Osteoblast (primary cell): Measurements from ENCODE around the gene CFAP251. TPM values are rescaled to one million over a fixed set of nuclear protein-coding genes. Genes with fewer than 3 reads are reported as not detected.
A peak's percentile ranks its signal among the peaks of the same experiment; 100 is the strongest.
"Not testable (repeated sequence)": the region's sequence is repeated elsewhere in the genome, so short reads cannot be mapped to it uniquely, and the experiment has no call there.

Source experiments
- DNase-seq: peaks from one replicate; pipeline ENCODE4 v3.0.0; 2011; ENCODE audit warnings: low spot score, mixed read lengths; ENCODE audit not compliant: insufficient read length; ENCODE audit errors: missing footprints
- H2AFZ ChIP-seq: 2 replicates; pipeline ENCODE4 v1.6.0; 2011; ENCODE audit warnings: mild to moderate bottlenecking, low read length
- H3K27ac ChIP-seq: 2 replicates; pipeline ENCODE4 v1.5.1; 2011; ENCODE audit warnings: mild to moderate bottlenecking, low read depth, low read length, moderate library complexity
- H3K27me3 ChIP-seq: 2 replicates; pipeline ENCODE4 v1.6.0; 2012; ENCODE audit warnings: mild to moderate bottlenecking, control low read depth, inconsistent platforms, low read length, moderate library complexity; ENCODE audit not compliant: insufficient read depth
- H3K36me3 ChIP-seq: 2 replicates; pipeline ENCODE4 v1.5.1; 2011; ENCODE audit warnings: mild to moderate bottlenecking, low read length, control low read depth, moderate library complexity; ENCODE audit not compliant: insufficient read depth
- H3K4me1 ChIP-seq: 2 replicates; pipeline ENCODE4 v1.5.1; 2011; ENCODE audit warnings: mild to moderate bottlenecking, low read length, control low read depth, moderate library complexity; ENCODE audit not compliant: insufficient read depth
- H3K4me2 ChIP-seq: 2 replicates; pipeline ENCODE4 v1.6.0; 2011; ENCODE audit warnings: mild to moderate bottlenecking, low read length; ENCODE audit not compliant: insufficient read depth
- H3K4me3 ChIP-seq: fragments of 200-600 bp; sonication (generic); 3 replicates; pipeline ENCODE4 v1.5.1; 2012; ENCODE audit warnings: mild to moderate bottlenecking, low read length, inconsistent platforms; ENCODE audit not compliant: insufficient read depth
- H3K79me2 ChIP-seq: 2 replicates; pipeline ENCODE4 v1.6.0; 2012; ENCODE audit warnings: mild to moderate bottlenecking, low read length, control low read depth, inconsistent platforms; ENCODE audit not compliant: insufficient read depth
- H3K9me3 ChIP-seq: 2 replicates; pipeline ENCODE4 v1.5.1; 2011; ENCODE audit warnings: low read depth, low read length, control low read depth
- H4K20me1 ChIP-seq: 2 replicates; pipeline ENCODE4 v1.6.0; 2012; ENCODE audit warnings: mild to moderate bottlenecking, low read length, control low read depth; ENCODE audit not compliant: insufficient read depth
- CTCF ChIP-seq: IDR thresholded peaks from 2 replicates; pipeline ENCODE4 v1.5.1; 2011; ENCODE audit warnings: mild to moderate bottlenecking, low read depth, low read length, moderate library complexity; ENCODE audit errors: extremely low read depth
- total RNA-seq: library from RNA; depleted of rRNA; stranded (reverse); fragments of >200 nt; gene quantifications from 2 replicates; pipeline ENCODE4 v1.2.3, GENCODE V29; 2012

CFAP251 gene
- total RNA-seq, 1 donor, result 4.3 TPM

DNA sequence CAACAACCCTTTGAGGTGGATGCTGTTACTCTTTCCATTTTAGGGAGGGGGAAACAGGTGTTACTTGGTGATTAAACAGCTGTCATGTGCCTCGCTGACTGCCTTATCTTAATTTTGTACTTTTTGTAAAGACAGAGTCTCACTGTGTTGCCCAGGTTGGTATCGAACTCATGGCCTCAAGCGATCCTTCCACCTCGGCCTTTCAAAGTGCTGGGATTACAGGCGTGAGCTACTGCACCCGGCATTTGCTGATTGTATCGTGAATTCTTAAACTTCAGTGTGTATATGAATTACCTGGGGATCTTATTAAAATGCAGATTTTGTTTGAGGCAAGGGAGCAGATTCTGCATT, 29.1 kb upstream of the CFAP251 start:
- no peak for DNase-seq
- no peaks in the 10 kb centered on the region for H3K27me3 ChIP-seq
- H3K4me1 ChIP-seq, result peaks cover 29% of the 10 kb centered on the region
- peaks cover 50% of the 10 kb centered on the region for H3K79me2 ChIP-seq
- H3K36me3 ChIP-seq, result peaks cover 4% of the 10 kb centered on the region
- H3K9me3 ChIP-seq, result no peaks in the 10 kb centered on the region
- H3K27ac ChIP-seq, result peak overlapping the region; percentile 92
- H2AFZ ChIP-seq, result peak overlapping the region; percentile 93
- peak overlapping the region; percentile 94 for H3K4me2 ChIP-seq
- TF ChIP-seq CTCF, result no peak
- H4K20me1 ChIP-seq, result peaks cover 20% of the 10 kb centered on the region
- peak overlapping the region; percentile 91 for H3K4me3 ChIP-seq

- peak overlapping the region; percentile 91 for H3K4me3 ChIP-seq
- peaks cover 24% of the 10 kb centered on the region for H4K20me1 ChIP-seq
- not testable (repeated sequence) for DNase-seq, H2AFZ ChIP-seq, H3K36me3 ChIP-seq, H3K27me3 ChIP-seq, H3K9me3 ChIP-seq
- peaks cover 29% of the 10 kb centered on the region for H3K4me1 ChIP-seq
- H3K27ac ChIP-seq, result peak overlapping the region; percentile 92
- H3K4me2 ChIP-seq, result peak overlapping the region; percentile 94
- peaks cover 54% of the 10 kb centered on the region for H3K79me2 ChIP-seq
Measured at GRCh38 chr12:121889661-121890060, 28.7 kb upstream of the CFAP251 start.

DNA sequence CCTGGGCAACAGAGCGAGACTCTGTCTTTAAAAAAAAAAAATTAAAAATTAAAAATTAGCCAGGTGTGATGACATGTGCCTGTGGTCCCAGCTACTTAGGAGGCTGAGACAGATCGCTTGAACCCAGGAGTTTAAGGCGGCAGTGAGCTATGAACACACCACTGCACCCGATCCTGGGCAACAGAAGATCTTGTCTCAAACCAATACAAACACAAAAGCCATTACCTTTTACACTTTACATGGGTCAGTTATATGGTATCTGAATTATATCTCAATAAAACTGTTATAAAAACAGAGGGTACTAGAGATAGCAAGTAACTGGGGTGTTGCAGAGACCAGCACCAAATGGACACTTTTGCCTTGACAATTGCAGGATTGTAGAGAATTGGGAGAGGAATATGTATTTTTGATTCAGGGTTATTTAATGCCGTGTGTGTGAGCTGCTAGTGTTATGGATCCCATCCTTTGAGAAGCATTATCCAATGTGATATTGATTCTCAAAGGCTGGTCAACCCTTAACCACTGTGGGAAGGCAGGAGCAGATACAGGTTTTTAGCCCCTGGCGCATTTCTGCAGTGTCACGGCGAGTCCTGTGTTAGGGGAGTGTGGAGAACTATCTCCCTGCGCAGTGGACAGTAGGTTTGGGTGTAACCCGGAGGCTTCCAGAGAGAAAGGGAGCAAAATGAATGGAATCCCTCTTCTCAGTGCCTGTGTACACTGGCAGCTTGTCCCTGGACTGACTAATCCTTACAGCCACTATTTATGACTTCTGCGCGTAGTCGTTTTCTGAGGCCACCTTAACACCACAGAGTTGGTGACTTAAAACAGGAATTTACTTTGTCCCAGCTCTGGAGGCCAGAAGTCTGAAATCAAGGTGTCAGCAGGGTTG, 25.5 kb upstream of the CFAP251 start:
- Histone ChIP-seq H4K20me1 (peaks cover 25% of the 10 kb centered on the region), H3K36me3 (peaks cover 29% of the 10 kb centered on the region), H3K4me2 (peak overlapping the region; percentile 14), H3K4me3 (no peak overlapping the region), H2AFZ (peak overlapping the region; percentile 10), H3K27me3 (no peaks in the 10 kb centered on the region), H3K79me2 (peaks cover 77% of the 10 kb centered on the region), H3K27ac (peak overlapping the region; percentile 30), H3K9me3 (no peaks in the 10 kb centered on the region), H3K4me1 (peaks cover 29% of the 10 kb centered on the region)
- no peak for TF ChIP-seq CTCF
- DNase-seq, result peak; percentile 62

- H3K4me2 ChIP-seq, result peak overlapping the region; percentile 14
- H4K20me1 ChIP-seq, result peaks cover 25% of the 10 kb centered on the region
- H3K79me2 ChIP-seq, result peaks cover 79% of the 10 kb centered on the region
- no peaks in the 10 kb centered on the region for H3K9me3 ChIP-seq
- peak overlapping the region; percentile 30 for H3K27ac ChIP-seq
- H3K36me3 ChIP-seq, result peaks cover 34% of the 10 kb centered on the region
- H3K4me3 ChIP-seq, result no peak overlapping the region
- no peak overlapping the region for H2AFZ ChIP-seq
- peaks cover 29% of the 10 kb centered on the region for H3K4me1 ChIP-seq
- DNase-seq, result peak; percentile 74
- TF ChIP-seq CTCF, result no peak
- H3K27me3 ChIP-seq, result no peaks in the 10 kb centered on the region
Measured at GRCh38 chr12:121893961-121894460, 24.4 kb upstream of the CFAP251 start.
